ENCODE measurements around the gene ELOVL7. TPM values are rescaled to one million over a fixed set of nuclear protein-coding genes. Genes with fewer than 3 reads are reported as not detected.
"Not testable (repeated sequence)": the region's sequence is repeated elsewhere in the genome, so short reads cannot be mapped to it uniquely, and the experiment has no call there.

Gene ELOVL7
- total RNA-seq, 6 experiments from 2014 or later: 0.07 to 0.17 TPM; not detected in 4

DNA sequence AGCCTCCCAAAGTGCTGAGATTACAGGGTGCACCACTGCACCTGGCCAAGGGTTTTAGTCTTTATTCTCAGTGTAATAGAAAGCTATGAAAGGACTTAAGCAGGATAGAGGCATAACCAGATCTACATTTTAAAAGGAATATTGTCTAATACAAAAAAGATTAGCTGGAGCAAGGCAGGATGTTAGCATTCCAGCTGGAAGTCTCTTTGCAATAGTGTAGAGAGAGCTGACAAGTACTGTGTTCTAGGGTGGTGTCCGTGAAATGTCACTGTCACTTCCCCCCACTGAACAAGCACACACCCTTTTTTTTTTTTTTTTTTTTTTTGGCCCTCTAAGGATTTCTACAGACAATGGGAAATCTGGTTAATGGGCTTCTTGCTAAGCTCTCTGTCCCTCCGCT, 119.9 kb downstream of the ELOVL7 start:
- Mint-ChIP-seq H3K27ac (no peak overlapping the region), H3K27me3 (ENCODE audit: insufficient read depth) (peaks cover 11% of the 10 kb centered on the region), H3K4me1 (ENCODE audit: low read depth) (no peaks in the 10 kb centered on the region), H3K9me3 (no peaks in the 10 kb centered on the region), H3K36me3 (ENCODE audit: low read depth) (no peaks in the 10 kb centered on the region), H3K4me3 (no peak overlapping the region)
- TF ChIP-seq, protein P1, sequence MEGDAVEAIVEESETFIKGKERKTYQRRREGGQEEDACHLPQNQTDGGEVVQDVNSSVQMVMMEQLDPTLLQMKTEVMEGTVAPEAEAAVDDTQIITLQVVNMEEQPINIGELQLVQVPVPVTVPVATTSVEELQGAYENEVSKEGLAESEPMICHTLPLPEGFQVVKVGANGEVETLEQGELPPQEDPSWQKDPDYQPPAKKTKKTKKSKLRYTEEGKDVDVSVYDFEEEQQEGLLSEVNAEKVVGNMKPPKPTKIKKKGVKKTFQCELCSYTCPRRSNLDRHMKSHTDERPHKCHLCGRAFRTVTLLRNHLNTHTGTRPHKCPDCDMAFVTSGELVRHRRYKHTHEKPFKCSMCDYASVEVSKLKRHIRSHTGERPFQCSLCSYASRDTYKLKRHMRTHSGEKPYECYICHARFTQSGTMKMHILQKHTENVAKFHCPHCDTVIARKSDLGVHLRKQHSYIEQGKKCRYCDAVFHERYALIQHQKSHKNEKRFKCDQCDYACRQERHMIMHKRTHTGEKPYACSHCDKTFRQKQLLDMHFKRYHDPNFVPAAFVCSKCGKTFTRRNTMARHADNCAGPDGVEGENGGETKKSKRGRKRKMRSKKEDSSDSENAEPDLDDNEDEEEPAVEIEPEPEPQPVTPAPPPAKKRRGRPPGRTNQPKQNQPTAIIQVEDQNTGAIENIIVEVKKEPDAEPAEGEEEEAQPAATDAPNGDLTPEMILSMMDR (IDR thresholded peaks at IDR 0.05): no peak
- DNase-seq: no peak

DNA sequence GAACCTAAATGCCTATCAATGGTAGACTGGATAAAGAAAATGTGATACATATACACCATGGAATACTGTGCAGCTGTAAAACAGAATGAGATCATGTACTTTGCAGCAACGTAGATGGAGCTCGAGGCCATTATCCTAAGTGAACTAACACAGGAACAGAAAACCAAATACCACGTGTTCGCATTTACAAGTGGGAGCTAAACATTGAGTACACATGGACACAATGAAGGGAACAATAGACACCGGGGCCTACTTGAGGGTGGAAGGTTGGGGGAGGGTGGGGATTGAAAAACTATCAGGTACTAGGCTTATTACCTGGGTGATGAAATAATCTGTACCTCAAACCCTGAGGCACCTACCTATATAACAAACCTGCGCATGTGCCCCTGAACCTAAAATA, 121.7 kb downstream of the ELOVL7 start:
- TF ChIP-seq, protein P1 (IDR thresholded peaks at IDR 0.05): no peak
- no peak for DNase-seq
- Mint-ChIP-seq H3K36me3 (ENCODE audit: low read depth) (no peaks in the 10 kb centered on the region), H3K4me1 (ENCODE audit: low read depth) (no peaks in the 10 kb centered on the region), H3K9me3 (no peaks in the 10 kb centered on the region), H3K27ac (no peak overlapping the region), H3K4me3 (no peak overlapping the region), H3K27me3 (ENCODE audit: insufficient read depth) (peaks cover 6% of the 10 kb centered on the region)

DNA sequence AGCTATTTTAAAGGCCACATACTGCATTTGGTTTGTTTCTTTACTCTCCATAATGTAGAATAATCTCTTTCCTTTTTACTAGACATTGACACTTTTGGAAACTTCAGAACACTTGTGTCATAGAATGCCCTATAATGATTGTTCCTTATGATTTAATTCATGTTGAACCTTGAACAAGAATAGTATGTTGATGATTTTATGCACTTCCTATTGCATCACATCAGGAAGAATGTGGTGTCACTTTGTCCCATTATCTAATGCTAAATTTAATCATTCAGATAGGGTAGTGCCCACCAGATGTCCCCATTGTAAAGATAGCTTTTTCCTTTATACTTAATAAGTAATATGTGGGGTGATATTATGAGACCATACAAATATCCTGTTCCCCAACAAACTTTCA, 124.7 kb downstream of the ELOVL7 start:
- Mint-ChIP-seq H3K9me3 (no peaks in the 10 kb centered on the region), H3K36me3 (ENCODE audit: low read depth) (no peaks in the 10 kb centered on the region), H3K4me3 (no peak overlapping the region), H3K4me1 (ENCODE audit: low read depth) (no peaks in the 10 kb centered on the region), H3K27ac (no peak overlapping the region), H3K27me3 (ENCODE audit: insufficient read depth) (peaks cover 1% of the 10 kb centered on the region)
- DNase-seq: no peak
- TF ChIP-seq, protein P1 (IDR thresholded peaks at IDR 0.05): no peak

DNA sequence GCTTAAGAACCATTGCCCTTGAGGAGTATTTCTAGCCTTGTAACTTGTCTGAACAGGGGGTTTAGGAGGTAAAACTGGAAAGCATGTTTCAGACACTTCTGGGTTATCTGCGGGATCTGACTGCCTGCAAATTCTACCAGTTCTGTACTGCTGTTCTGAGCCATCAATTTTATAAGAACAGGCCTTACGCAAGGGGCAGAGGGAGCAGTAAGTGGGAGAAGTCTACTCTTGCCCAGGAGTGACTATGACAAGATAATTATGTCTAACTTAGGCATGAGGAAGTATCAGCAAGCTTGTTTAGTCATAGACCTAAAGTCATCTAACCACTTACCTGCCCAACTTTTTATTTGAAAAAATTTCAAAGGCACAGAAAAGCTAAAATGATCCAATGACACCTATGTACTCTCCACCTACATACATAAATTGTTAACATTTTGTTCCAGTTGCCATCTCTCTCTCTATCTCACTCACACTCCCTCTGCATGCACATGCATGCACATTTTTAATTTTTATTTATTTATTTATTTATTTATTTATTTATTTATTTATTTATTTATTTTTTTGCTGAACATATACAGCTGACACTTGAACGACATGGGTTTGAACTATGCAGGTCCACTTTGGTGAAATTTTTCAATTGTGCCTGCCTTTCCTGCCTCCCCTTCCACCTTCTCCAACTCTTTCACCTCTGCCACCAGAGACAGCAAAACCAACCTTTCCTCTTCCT, 125.7 kb downstream of the ELOVL7 start:
- no peaks in the 10 kb centered on the region for H3K9me3 Mint-ChIP-seq
- DNase-seq: no peak
- no peaks in the 10 kb centered on the region for H3K4me1 Mint-ChIP-seq (ENCODE audit: low read depth)
- no peak overlapping the region for H3K27ac Mint-ChIP-seq
- H3K27me3 Mint-ChIP-seq (ENCODE audit: insufficient read depth): no peaks in the 10 kb centered on the region; the same call in none of the 2 replicates
- TF ChIP-seq, protein P1 (IDR thresholded peaks at IDR 0.05): no peak
- no peak overlapping the region for H3K4me3 Mint-ChIP-seq
- H3K36me3 Mint-ChIP-seq (ENCODE audit: low read depth): no peaks in the 10 kb centered on the region

DNA sequence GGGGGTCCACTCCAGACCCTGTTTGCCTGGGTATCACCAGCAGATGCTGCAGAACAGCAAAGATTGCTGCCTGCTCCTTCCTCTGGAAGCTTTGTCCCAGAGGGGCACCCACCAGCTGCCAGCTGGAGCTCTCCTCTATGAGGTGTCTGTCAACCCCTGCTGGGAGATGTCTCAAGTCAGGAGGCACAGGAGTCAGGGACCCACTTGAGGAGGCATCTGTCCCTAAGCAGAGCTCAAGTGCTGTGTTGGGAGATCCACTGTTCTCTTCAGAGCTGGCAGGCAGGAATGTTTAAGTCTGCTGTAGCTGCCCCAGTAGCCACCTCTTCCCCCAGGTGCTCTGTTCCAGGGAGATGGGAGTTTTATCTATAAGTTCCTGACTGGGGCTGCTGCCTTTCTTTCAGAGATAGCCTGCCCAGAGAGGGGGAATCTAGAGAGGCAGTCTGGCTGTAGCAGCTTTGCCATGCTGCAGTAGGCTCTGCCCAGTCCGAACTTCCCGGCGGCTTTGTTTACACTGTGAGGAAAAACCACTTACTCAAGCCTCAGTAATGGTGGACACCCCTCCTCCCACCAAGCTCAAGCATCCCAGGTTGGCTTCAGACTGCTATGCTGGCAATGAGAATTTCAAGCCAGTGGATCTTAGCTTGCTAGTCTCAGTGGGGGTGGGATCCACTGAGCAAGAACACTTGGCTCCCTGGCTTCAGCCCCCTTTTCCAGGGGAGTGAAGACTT, 128.7 kb downstream of the ELOVL7 start:
- H3K27ac Mint-ChIP-seq; H3K9me3 Mint-ChIP-seq; H3K36me3 Mint-ChIP-seq (ENCODE audit: low read depth); H3K27me3 Mint-ChIP-seq (ENCODE audit: insufficient read depth); H3K4me1 Mint-ChIP-seq (ENCODE audit: low read depth); H3K4me3 Mint-ChIP-seq; DNase-seq: not testable (repeated sequence)

DNA sequence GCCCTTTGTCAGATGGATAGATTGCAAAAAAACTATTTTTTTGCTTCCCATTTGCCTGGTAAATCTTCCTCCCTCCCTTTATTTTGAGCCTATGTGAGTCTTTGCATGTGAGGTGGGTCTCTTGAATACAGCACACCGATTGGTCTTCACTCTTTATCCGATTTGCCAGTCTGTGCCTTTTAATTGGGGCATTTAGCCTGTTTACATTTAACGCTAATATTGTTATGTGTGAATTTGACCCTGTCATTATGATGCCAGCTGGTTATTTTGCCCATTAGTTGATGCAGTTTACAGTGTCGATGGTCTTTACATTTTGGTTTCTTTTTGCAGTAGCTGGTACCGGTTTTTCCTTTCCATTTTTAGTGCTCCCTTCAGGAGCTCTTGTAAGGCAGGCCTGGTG, 131.1 kb downstream of the ELOVL7 start:
- no peak for DNase-seq
- H3K4me3 Mint-ChIP-seq: no peak overlapping the region
- H3K27ac Mint-ChIP-seq: no peak overlapping the region
- H3K27me3 Mint-ChIP-seq (ENCODE audit: insufficient read depth): peaks cover 5% of the 10 kb centered on the region
- no peaks in the 10 kb centered on the region for H3K36me3 Mint-ChIP-seq (ENCODE audit: low read depth)
- H3K9me3 Mint-ChIP-seq: no peaks in the 10 kb centered on the region
- H3K4me1 Mint-ChIP-seq (ENCODE audit: low read depth): no peaks in the 10 kb centered on the region
- TF ChIP-seq, protein P1 (IDR thresholded peaks at IDR 0.05): no peak

DNA sequence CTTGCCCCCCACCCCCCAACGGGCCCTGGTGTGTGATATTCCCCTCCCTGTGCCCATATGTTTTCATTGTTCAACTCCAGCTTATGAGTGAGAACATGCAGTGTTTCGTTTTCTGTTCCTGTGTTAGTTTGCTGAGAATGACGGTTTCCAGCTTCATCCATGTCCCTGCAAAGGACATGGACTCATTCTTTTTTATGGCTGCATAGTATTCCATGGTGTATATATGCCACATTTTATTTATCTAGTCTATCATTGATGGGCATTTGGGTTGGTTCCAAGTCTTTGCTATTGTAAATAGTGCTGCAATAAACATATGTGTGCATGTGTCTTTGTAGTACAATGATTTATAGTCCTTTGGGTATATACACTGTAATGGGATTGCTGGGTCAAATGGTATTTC, 132.2 kb downstream of the ELOVL7 start:
- DNase-seq; H3K27me3 Mint-ChIP-seq (ENCODE audit: insufficient read depth); H3K36me3 Mint-ChIP-seq (ENCODE audit: low read depth); H3K4me1 Mint-ChIP-seq (ENCODE audit: low read depth); H3K27ac Mint-ChIP-seq; H3K9me3 Mint-ChIP-seq; H3K4me3 Mint-ChIP-seq: not testable (repeated sequence)
